Common myeloid progenitor, CD34-positive (primary cell): Measurements from ENCODE around the gene MNX1.

ENCODE experiments used
- CTCF ChIA-PET: fragments of 350-600 bp; sonication (Branson Sonifier 250); formaldehyde crosslinking; loops from one replicate; lab custom pipeline; 2021; ENCODE audit warnings: antibody characterized with exemption; lab: Charles Lee
- POLR2A ChIA-PET: fragments of 350-600 bp; sonication (Branson Sonifier 250); formaldehyde crosslinking; loops from one replicate; lab custom pipeline; 2021; ENCODE audit warnings: antibody characterized with exemption; lab: Charles Lee
- DNase-seq, 3 donors: peaks; one replicate each; pipeline versions ENCODE4 v3.0.0 to v3.0.0-alpha.2; 2013
- H3K27ac ChIP-seq, 2 experiments: 1 replicate in 1 of 2; 2 replicates in 1 of 2; pipeline ENCODE4 v1.7.0; 2013; ENCODE audit warnings: inconsistent platforms in 2 of 2, low read length in 2 of 2, mild to moderate bottlenecking in 2 of 2, low read depth in 1 of 2, moderate library complexity in 1 of 2; ENCODE audit not compliant: severe bottlenecking in 2 of 2, insufficient read depth in 1 of 2, poor library complexity in 1 of 2
- H3K27me3 ChIP-seq, 5 experiments: replicated peaks in 2 of 5; 1 replicate in 3 of 5; 2 replicates in 2 of 5; pipeline versions ENCODE4 v1.6.1 to v1.7.0; 2013; ENCODE audit warnings: low read length in 4 of 5, mild to moderate bottlenecking in 2 of 5, moderate library complexity in 2 of 5, inconsistent platforms in 1 of 5; ENCODE audit not compliant: insufficient read depth in 5 of 5, control insufficient read depth in 4 of 5
- H3K36me3 ChIP-seq, 4 experiments: 1 replicate in 2 of 4; 2 replicates in 2 of 4; pipeline versions ENCODE4 v1.6.1 to v1.7.0; 2013; ENCODE audit warnings: low read length in 3 of 4, control low read depth in 1 of 4, mild to moderate bottlenecking in 1 of 4; ENCODE audit not compliant: control insufficient read depth in 4 of 4, insufficient read depth in 4 of 4
- H3K4me1 ChIP-seq, 4 experiments: 1 replicate in 3 of 4; 2 replicates in 1 of 4; pipeline versions ENCODE4 v1.6.1 to v1.7.1; 2013; ENCODE audit warnings: low read length in 3 of 4, mild to moderate bottlenecking in 3 of 4, control low read depth in 1 of 4, inconsistent platforms in 1 of 4, moderate library complexity in 1 of 4; ENCODE audit not compliant: control insufficient read depth in 4 of 4, insufficient read depth in 4 of 4; ENCODE audit errors: control extremely low read depth in 1 of 4
- H3K4me3 ChIP-seq, 7 experiments: 1 replicate in 4 of 7; 2 replicates in 3 of 7; pipeline versions ENCODE4 v1.5.1 to v1.7.0; 2013; ENCODE audit warnings: mild to moderate bottlenecking in 7 of 7, low read length in 6 of 7, moderate library complexity in 6 of 7, inconsistent platforms in 2 of 7, low read depth in 2 of 7, control low read depth in 1 of 7; ENCODE audit not compliant: insufficient read depth in 4 of 7, control insufficient read depth in 1 of 7; ENCODE audit errors: extremely low read depth in 1 of 7
- H3K9me3 ChIP-seq, 5 experiments: 1 replicate in 4 of 5; 2 replicates in 1 of 5; pipeline versions ENCODE4 v1.6.1 to v1.7.1; 2013; ENCODE audit warnings: low read length in 4 of 5, mild to moderate bottlenecking in 2 of 5, inconsistent platforms in 1 of 5, low read depth in 1 of 5, moderate library complexity in 1 of 5; ENCODE audit not compliant: control insufficient read depth in 4 of 5, insufficient read depth in 2 of 5; ENCODE audit errors: control extremely low read depth in 1 of 5
- whole genome bisulfite sequencing: methylation state at CpG from one replicate; pipeline ENCODE4 v1.1.5; 2013; ENCODE audit not compliant: insufficient coverage; 5-methylcytosine and 5-hydroxymethylcytosine counted together

Gene MNX1

GRCh38 chr7:157005456-157006204 is 4.8 kb downstream of the MNX1 start:
- Histone ChIP-seq H3K27ac (no peak overlapping the region), H3K27me3 (peaks cover 10 to 97% (median 59%) of the 10 kb centered on the region in 5 experiments), H3K9me3 (no peaks in the 10 kb centered on the region), H3K4me1 (peaks cover 0 to 35% (median 18%) of the 10 kb centered on the region in 4 experiments), H3K36me3 (no peaks in the 10 kb centered on the region), H3K4me3 (peak overlapping the region in 1 of 7 experiments; percentile 5)
- 2% methylated on average over 71 of the region's 77 CpGs for WGBS
- CTCF ChIA-PET, result interaction anchor here (1.2 kb wide), 1 partner anchor 36 kb away, joined by 3 read pairs; no protein-coding TSS in a partner anchor
- no peak for DNase-seq
- POLR2A ChIA-PET, result no interaction called here

- Histone ChIP-seq H3K9me3 (no peaks in the 10 kb centered on the region), H3K36me3 (no peaks in the 10 kb centered on the region), H3K27ac (no peak overlapping the region), H3K27me3 (peaks cover 10 to 99% (median 62%) of the 10 kb centered on the region in 5 experiments), H3K4me3 (peak overlapping the region in 1 of 7 experiments; percentile 5), H3K4me1 (peaks cover 0 to 32% (median 16%) of the 10 kb centered on the region in 4 experiments)
- WGBS, result 4% methylated on average over 29 of the region's 56 CpGs
- no peak for DNase-seq
- CTCF ChIA-PET, result interaction anchor here (1.3 kb wide), 1 partner anchor 10 kb away, joined by 5 read pairs; no protein-coding TSS in a partner anchor
- POLR2A ChIA-PET, result interaction anchor here (0.7 kb wide), 1 partner anchor 685 kb away, joined by 3 read pairs; no protein-coding TSS in a partner anchor
These were observed 5.7 kb downstream of the MNX1 start for GRCh38 chr7:157004521-157005455.

GRCh38 chr7:157003756-157004520 is 6.5 kb downstream of the MNX1 start:
- no peak overlapping the region for H3K27ac ChIP-seq
- peaks cover 10 to 100% (median 61%) of the 10 kb centered on the region in 5 experiments for H3K27me3 ChIP-seq
- WGBS, result 4% methylated on average over 55 of the region's 60 CpGs
- H3K4me3 ChIP-seq, result peak overlapping the region in 1 of 7 experiments; percentile 5
- POLR2A ChIA-PET, result interaction anchor here (0.7 kb wide), 1 partner anchor 686 kb away, joined by 3 read pairs; no protein-coding TSS in a partner anchor
- DNase-seq, result peak in 2 of 3 donors; percentile 43 to 49
- CTCF ChIA-PET, result interaction anchor here (1.3 kb wide), 1 partner anchor 10 kb away, joined by 5 read pairs; no protein-coding TSS in a partner anchor
- H3K4me1 ChIP-seq, result peaks cover 0 to 31% (median 19%) of the 10 kb centered on the region in 4 experiments
- no peaks in the 10 kb centered on the region for H3K9me3 ChIP-seq
- no peaks in the 10 kb centered on the region for H3K36me3 ChIP-seq

GRCh38 chr7:157003445-157003755 is 7.1 kb downstream of the MNX1 start:
- Histone ChIP-seq H3K9me3 (no peaks in the 10 kb centered on the region), H3K36me3 (no peaks in the 10 kb centered on the region), H3K4me3 (no peak overlapping the region), H3K4me1 (peaks cover 0 to 32% (median 18%) of the 10 kb centered on the region in 4 experiments), H3K27me3 (peaks cover 13 to 100% (median 62%) of the 10 kb centered on the region in 5 experiments), H3K27ac (no peak overlapping the region)
- no CpG with 5 or more reads among the region's 6 CpGs for WGBS
- ChIA-PET POLR2A (no interaction called here), CTCF (no interaction called here)
- no peak for DNase-seq

GRCh38 chr7:157002819-157003421 is 7.5 kb downstream of the MNX1 start:
- WGBS, result 5% methylated on average over 44 of the region's 47 CpGs
- no peaks in the 10 kb centered on the region for H3K9me3 ChIP-seq
- H3K4me1 ChIP-seq, result peaks cover 0 to 32% (median 18%) of the 10 kb centered on the region in 4 experiments
- POLR2A ChIA-PET, result no interaction called here
- no peaks in the 10 kb centered on the region for H3K36me3 ChIP-seq
- peaks cover 15 to 100% (median 60%) of the 10 kb centered on the region in 5 experiments for H3K27me3 ChIP-seq
- CTCF ChIA-PET, result interaction anchor here (1.1 to 2.5 kb wide), 2 partner anchors 11 to 21 kb away, joined by 3 to 11 read pairs; no protein-coding TSS in a partner anchor
- no peak overlapping the region for H3K4me3 ChIP-seq
- no peak overlapping the region for H3K27ac ChIP-seq
- DNase-seq, result no peak
